Mucosa of descending colon (tissue), 3 donors: ENCODE data around the gene IDH3G. TPM values are rescaled to one million over a fixed set of nuclear protein-coding genes. Genes with fewer than 3 reads are reported as not detected.

ENCODE experiments used
- ATAC-seq: fragments of 200-7000 bp; cut with Tn5 transposase; one replicate; pipeline ENCODE4 v1.9.1; 2020; ENCODE audit warnings: mild to moderate bottlenecking, moderate library complexity
- DNase-seq, 3 donors: peaks; one replicate each; pipeline ENCODE4 v3.0.0-alpha.2; 2020
- H3K36me3 ChIP-seq: fragments of 200-600 bp; one replicate; pipeline ENCODE4 v1.8.0; 2021; ENCODE audit warnings: low read depth, mild to moderate bottlenecking
- H3K4me1 ChIP-seq: fragments of 200-600 bp; one replicate; pipeline ENCODE4 v1.8.0; 2021; ENCODE audit warnings: low read depth, mild to moderate bottlenecking
- H3K4me3 ChIP-seq: fragments of 200-600 bp; one replicate; pipeline ENCODE4 v1.8.0; 2021; ENCODE audit warnings: mild to moderate bottlenecking
- H3K9me3 ChIP-seq: fragments of 200-600 bp; one replicate; pipeline ENCODE4 v1.8.0; 2021; ENCODE audit warnings: mild to moderate bottlenecking
- CTCF ChIP-seq: fragments of 200-600 bp; IDR thresholded peaks from one replicate; pipeline ENCODE4 v1.8.0; 2022; ENCODE audit warnings: antibody characterized with exemption, mild to moderate bottlenecking
- intact Hi-C, 2 donors: fragments of 100-400 bp; cut with DNase I in 1 of 2; cut with micrococcal nuclease in 1 of 2; formaldehyde crosslinking; loops; one replicate each; pipeline versions ENCODE4 v1.11.0 to v1.11.1; 2022; cut with DNase I, micrococcal nuclease
- total RNA-seq, 3 donors: library from RNA; stranded (reverse); fragmentation: NEBNext Ultra II Directional in 2 of 3; extraction: Animal tissue kit (Norgen Biotek cat#: 25700) in 2 of 3; gene quantifications; one replicate each; pipeline versions ENCODE4 v1.2.1 to v1.2.4, GENCODE V29; 2021 to 2023
- donor health status: DM: no; HTN: no; CAD: no; lungs with moderate emphysema.
- donor health status: DM: no; HTN: no; CAD: no.
- donor health status: DM: no; HTN: yes; CAD: no.

Gene IDH3G
- total RNA-seq, 3 donors from 2014 or later, result 57.8 to 89.9 (median 79.3) TPM

GRCh38 chrX:153792368-153792767 lies 1.8 kb downstream of the IDH3G start:
- H3K4me3 ChIP-seq, result no peak overlapping the region
- ATAC-seq, result no peak
- DNase-seq, result no peak
- no peaks in the 10 kb centered on the region for H3K9me3 ChIP-seq
- peaks cover 3% of the 10 kb centered on the region for H3K4me1 ChIP-seq
- no peak for TF ChIP-seq CTCF
- no peaks in the 10 kb centered on the region for H3K36me3 ChIP-seq
- intact Hi-C loops, result no loop called here

- H3K36me3 ChIP-seq, result no peaks in the 10 kb centered on the region
Observed at GRCh38 chrX:153791104-153791852, 2.9 kb downstream of the IDH3G start.

GRCh38 chrX:153789654-153790053 lies 4.5 kb downstream of the IDH3G start:
- ATAC-seq (no peak), DNase-seq (no peak)
- Histone ChIP-seq H3K9me3 (no peaks in the 10 kb centered on the region), H3K4me3 (no peak overlapping the region), H3K36me3 (no peaks in the 10 kb centered on the region), H3K4me1 (peaks cover 3% of the 10 kb centered on the region)
- intact Hi-C loops, result no loop called here
- no peak for TF ChIP-seq CTCF

More at GRCh38 chrX:153791104-153791852, 2.9 kb downstream of the IDH3G start:
- H3K4me3 ChIP-seq, result no peak overlapping the region
- intact Hi-C loops, result no loop called here
- ATAC-seq (no peak), DNase-seq (no peak)
- H3K9me3 ChIP-seq, result no peaks in the 10 kb centered on the region
- peaks cover 3% of the 10 kb centered on the region for H3K4me1 ChIP-seq
- TF ChIP-seq CTCF, result no peak

- TF ChIP-seq CTCF, result no peak
- no peaks in the 10 kb centered on the region for H3K4me1 ChIP-seq
- no peaks in the 10 kb centered on the region for H3K9me3 ChIP-seq
- no peak for DNase-seq
- no peak for ATAC-seq
- no peak overlapping the region for H3K4me3 ChIP-seq
- H3K36me3 ChIP-seq, result no peaks in the 10 kb centered on the region
- intact Hi-C loops, result no loop called here
Observed at GRCh38 chrX:153786669-153787068, 7.5 kb downstream of the IDH3G start.

- Histone ChIP-seq H3K4me1 (no peaks in the 10 kb centered on the region), H3K36me3 (no peaks in the 10 kb centered on the region), H3K9me3 (no peaks in the 10 kb centered on the region), H3K4me3 (no peak overlapping the region)
- ATAC-seq (no peak), DNase-seq (no peak)
- intact Hi-C loops, result no loop called here
- no peak for TF ChIP-seq CTCF
Observed at GRCh38 chrX:153784325-153784967, 9.7 kb downstream of the IDH3G start.
